Fibroblast of peridontal ligament (primary cell): ENCODE results near the gene TMEM94.

Experiments
- DNase-seq: peaks from one replicate; pipeline ENCODE4 v3.0.0-alpha.2; 2010; ENCODE audit errors: extremely low read depth

TMEM94 gene

DNA sequence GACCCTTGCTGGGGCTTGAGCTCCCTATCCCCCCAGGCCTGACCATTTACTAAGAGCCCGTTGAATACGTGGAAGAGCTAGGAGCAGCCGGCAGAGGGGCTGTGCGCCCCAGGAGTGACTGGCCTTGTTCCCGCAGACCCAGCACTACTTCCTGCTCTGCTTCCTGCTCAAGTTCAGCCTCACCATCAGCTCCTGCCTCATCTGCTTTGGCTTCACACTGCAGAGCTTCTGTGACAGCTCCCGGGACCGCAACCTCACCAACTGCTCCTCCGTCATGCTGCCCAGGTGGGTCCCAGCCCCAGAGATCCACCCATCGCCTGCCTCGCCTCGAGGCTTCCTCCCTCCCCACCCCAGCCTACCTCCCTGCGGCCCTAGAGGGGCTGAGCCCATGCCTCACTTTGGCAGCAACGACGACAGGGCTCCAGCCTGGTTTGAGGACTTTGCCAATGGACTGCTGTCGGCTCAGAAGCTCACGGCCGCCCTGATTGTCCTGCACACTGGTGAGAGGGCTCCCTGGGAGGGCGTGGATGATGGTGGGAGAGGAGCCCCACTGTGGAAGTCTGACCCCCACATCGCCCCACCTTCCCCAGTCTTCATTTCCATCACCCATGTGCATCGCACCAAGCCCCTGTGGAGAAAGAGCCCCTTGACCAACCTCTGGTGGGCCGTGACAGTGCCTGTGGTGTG, 41.7 kb downstream of the TMEM94 start:
- no peak for DNase-seq

DNA sequence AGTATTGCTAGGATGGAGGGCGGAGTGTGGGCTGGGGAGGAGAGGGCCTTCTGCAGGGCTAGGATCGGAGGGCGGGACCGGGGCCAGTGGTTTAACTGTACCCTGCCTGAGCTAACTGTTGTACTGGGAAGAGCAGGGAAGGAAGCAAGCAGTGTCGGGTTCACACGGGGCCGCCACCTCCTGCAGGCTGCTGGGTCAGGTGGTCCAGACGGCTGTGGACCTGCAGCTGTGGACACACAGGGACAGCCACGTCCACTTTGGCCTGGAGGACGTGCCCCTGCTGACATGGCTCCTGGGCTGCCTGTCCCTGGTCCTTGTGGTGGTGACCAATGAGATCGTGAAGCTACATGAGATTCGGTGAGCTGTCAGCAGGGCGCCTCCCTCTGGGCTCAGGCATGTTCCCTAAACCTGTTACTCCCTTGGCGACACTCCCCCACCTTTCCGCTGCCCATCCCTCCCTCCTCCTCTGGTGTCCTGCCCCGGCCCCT, 42.3 kb downstream of the TMEM94 start:
- no peak for DNase-seq

DNA sequence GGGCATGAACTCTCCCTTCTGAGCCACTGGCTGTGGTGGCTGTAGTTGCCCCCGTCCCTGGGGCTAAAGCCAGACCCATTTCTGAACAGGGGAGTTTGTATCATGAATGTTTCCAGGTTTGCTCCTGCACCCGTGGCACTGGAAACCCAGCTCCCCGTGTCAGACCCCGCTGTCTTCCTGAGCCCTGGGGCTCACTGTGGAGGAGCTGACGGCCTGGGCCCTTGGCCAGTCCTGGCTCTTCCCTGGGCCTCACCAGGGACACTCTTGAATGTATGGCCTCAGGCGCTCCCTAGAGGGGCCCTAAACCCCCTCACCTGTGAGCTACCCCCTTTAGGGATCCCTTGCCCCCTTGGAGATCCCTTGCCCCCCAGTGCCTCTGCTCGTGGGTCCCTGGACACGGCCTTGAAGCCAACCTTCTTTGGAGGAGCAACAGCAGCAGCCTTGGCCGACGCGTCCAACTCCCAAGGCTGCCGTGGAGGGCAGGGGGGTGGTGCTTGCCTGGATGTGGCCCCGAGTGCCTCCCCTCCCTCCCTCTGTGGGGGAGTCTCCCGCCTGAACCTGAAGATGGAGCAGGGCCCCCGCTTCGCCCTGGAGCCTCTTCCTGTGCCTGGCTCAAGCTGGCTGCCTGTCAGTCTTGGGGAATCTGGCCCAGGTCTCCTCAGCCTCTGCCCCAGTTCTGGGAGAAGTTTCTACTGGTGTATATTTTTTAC, 43.0 kb downstream of the TMEM94 start:
- DNase-seq, result no peak

DNA sequence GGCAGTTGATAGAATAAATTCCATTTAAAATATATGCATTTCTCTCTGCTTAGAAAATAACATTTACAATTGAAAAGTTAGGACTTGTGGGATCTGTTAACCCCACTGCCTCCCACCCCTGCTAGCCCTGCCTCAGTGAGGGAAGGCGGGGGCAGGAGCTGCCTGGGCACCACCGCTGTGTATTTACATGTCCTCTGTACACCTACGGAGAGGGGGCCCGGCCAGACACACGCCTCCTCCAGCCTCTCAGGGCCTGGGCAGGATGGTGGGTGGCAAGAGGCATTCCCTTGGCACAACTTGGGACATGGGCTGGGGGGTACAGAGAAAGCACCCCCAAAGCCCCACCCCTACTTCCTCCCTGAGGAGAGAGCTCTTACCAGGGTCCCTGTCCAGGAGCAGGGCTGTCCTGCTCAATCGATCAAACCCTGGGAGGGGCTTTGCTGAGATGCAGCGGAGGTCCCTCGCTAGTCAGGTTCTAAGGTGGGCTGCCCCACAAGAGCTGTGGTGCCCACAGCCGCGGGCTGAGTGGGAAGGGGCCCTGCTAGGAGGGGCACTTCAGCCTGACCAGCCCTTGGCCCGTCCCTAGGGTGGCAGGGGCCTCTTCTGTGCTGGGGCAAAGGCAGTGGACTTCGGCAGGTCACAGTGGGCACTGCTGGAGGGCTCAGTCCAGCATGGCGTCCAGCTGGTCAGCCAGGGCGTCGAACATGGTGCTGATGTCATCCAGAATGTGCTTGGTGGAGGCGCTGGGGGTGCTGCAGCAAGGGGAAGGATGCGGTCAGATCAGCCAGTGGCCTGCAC, 44.2 kb downstream of the TMEM94 start:
- no peak for DNase-seq

GRCh38 chr17:75501378-75502071, 45.1 kb downstream of the TMEM94 start:
- no peak for DNase-seq

DNA sequence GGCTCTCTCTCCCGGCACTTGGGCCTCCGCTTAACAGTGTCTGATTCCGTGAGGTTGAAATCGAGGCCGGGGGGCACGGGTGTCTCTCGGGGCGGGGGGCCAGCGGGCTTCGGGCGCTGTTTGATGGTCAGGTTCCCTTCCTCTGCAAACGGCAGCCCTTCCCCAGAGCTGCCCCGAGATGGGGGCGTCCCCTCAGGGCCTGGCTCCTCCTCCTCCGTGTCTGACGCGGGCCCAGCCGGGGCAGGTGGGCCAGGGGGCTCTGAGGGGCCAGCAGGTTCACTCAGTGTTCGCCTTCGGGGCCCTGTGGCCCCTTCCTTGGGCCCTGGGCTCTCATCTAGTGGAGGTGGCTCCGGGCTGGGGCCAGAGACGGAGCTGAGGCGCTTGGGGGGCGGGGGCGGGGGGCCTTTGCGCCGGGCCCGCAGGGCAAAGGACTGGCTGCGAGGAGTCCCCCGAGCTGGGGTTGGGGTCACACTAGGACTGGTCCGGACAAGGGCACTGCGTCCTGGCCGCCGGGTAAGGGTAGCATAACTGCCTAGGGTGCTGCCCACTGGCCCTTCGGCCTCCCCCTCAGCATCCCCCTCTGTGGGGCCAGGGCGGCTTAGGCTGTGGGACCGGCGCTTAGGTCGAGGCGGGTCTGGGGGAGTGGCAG, 45.8 kb downstream of the TMEM94 start:
- DNase-seq, result no peak

DNA sequence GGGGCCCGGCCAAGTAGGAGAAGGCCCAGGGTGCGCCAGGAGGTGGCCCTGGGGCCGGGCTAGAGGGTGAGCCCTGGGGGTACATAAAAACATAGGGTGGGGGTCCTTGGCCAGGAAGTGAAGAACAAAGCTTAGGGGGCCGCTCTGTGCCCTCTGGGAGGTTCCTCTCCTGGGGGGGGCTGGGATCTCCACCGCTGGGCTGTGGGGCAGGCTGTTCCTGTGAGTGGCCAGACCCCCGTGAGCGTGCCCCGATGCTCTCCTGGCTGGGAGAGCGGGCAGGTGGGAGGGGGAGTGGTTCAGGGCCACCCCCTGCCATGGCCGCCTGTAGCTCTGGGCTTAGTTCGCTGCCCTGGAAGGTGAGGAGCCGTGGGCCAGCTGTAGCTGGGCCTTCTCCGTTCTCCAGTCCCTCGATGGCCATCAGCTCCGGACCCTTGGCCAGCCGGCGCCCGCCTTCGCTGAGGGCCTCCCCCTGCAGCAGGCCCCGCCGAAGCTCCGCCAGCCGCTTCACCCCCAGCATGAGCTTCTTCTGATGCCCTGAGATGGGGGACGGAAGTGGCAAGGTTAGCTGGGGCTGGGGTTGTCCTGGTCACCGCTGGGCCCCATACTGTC, 46.4 kb downstream of the TMEM94 start:
- no peak for DNase-seq

GRCh38 chr17:75503337-75503950, 47.0 kb downstream of the TMEM94 start:
- no peak for DNase-seq

GRCh38 chr17:75503976-75504346, 47.5 kb downstream of the TMEM94 start:
- no peak for DNase-seq

DNA sequence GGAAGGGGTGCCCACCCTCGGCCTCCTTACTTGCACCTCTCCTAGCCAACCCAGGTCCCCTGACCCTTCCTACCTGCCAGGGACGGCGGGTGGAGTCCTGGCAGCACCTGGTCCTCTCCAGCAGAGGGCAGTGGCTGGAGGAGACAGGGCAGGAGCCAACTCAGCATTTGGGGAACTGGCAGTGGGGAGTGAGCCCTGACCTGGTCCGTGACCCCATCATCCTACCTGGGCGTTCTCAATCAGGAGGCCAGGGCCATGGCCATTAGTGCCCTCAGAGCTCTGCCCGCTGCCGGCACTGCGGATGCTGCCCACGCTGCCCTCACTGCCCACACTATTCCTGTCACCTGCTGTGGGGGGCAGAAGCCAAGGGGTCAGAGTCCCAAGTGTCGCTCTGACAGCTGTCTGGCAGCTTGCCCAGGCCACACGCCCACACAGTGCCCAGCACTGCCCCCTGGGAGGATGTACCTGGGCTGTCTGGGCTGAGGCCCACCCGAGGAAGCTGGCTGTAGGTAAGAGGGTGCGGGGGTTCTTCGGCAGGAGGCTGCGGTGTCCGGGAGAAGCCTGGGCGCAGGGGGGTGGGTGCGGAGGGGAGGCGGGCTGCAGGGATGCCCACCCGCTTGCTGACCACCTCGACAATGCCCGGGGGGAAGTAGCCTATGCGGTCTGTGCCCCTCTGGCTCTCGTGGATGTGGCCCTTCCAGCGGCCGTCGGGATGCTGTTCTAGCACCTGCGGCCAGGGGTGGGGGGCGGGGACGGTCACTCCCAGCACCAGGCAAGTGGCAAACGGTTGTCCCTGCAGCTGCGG, 48.1 kb downstream of the TMEM94 start:
- DNase-seq, result no peak

- no peak for DNase-seq
Observed at GRCh38 chr17:75505152-75505409, 48.6 kb downstream of the TMEM94 start.

DNA sequence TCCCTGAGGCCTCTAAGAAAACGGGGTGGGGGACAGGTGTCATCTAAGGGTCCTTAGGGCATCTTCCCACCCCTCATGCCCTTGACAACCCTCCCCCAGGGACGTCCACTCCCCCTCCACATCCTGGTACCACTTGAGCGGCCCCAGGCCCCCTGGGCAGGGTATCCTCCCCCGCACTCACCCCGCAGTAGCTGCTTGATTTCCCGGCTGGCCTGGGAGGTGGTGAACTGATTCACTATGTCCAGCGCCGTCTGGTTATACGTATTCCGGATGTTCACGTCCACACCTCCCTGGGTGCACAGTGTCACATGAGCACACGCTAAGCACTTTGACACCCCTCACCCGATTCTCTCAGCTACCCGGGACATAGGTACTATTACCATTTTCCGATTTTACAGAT, 49.2 kb downstream of the TMEM94 start:
- DNase-seq, result no peak

- DNase-seq, result no peak
Observed at GRCh38 chr17:75506134-75506533, 49.7 kb downstream of the TMEM94 start.

- DNase-seq, result no peak
Observed at GRCh38 chr17:75506888-75507287, 50.5 kb downstream of the TMEM94 start.

GRCh38 chr17:75507733-75508719, 51.6 kb downstream of the TMEM94 start:
- DNase-seq, result no peak

- DNase-seq, result no peak
Observed at GRCh38 chr17:75508931-75509361, 52.5 kb downstream of the TMEM94 start.

DNA sequence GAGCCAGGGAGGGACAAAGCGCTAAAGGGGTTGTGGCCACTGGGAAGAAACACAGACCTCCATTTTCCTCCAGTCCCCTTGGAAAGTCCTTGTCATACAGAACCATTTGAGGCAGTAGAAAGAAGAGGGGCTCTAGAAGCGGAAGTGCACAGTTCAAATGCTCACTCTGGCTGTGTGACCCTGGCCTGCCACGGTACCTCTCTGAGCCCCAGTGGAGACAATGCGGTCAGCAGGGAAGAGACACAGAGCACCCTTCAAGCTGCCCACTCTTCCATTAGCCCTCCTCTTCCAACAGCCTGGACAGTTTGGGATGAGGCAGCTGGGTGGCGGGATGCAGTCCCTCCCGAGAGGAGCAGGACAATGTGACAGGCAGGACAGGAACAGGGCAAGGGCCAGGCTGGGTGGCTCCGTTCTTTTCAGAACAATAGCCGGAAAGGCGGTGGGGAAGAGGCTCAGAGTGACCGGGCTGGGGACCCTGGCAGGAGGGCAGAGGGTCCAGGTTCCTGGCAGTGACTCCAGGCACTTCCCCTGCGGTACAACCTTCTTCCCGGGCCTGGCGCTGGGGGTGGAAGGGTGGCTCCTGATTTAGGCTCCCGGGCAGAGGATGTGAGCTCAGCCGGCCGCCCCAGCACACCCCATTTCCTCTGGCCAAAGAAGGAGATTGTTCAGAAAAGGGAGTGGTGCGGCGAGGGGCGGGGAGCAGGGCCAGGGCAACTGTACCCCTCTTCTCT, 53.3 kb downstream of the TMEM94 start:
- no peak for DNase-seq

DNA sequence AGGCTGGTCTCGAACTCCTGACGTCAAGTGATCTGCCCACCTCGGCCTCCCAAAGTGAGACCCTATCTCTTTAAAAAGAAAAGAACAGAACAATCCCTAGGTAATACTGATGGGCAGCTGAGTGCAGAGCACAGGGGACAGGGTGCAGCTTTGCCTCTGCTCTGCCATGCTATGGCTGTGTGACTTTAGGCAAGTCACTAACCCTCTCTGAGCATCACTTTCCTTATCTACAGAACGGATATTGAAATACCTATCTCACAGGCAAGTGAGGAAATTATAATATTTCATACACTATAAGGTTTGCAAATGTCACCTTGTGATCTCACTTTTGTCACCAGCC, 54.8 kb downstream of the TMEM94 start:
- no peak for DNase-seq
